GM10847 (cell line): Measurements from ENCODE around the gene SKP1.

Experiments used
- POLR2A ChIP-seq: IDR thresholded peaks from 2 replicates; pipeline ENCODE4 v1.6.1; 2011; ENCODE audit not compliant: insufficient read length; ENCODE audit errors: extremely low read depth

SKP1 gene

DNA sequence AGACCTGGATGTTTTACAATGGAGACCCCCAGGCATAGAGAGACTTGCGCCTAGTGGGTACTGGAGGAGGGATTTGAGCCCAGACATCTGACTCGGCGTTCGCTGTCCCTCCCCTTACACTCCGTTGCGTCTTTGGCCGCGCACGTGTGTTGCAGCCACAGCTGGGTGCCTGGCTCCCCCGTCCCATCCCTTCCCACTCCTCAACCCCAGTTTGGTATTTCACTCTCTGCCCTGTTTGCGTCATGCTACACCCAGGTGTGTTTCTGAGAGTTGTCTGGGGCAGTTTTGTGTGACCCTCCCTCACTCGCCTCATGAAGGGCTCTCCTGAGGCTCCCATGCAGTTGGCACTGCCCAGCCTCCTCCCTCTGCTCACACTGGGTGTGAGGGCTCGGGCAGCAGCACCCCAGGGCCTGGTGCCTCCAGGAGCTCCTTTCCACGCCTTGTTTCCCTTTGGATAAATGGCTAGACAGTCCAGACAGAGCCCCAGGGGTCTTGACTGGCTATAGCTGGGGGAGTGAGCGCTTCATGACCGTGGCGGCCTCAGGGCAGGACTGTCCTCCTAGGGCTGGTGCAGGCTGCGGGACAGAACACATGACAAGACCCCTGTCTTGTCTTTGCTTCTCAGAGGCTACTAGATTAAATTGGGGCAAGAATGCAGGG is 48.6 kb downstream of the SKP1 start:
- no peak for TF ChIP-seq POLR2A

DNA sequence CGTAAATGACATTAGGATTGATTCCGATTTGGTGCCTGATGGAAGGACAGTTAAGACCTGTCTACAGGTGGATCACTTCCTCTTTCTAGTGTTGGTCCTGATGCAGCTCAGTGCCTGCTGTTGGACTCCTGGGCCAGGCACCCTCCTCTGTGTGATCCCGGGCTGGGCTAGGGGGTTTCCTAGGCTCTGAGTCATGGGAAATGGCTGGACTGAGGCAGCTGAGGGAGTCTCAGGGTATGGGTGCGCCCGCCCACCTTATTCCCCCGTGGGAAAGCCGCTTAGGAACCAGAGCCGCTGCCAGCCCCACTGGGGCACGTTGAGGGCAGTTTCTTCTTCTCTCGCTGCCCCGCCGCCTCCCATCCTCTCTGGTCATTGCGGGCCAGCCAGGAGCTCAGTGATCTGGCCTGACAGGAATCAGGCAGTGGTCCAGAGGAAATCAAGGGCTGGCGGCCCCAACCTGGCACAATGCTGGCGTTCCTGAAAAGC is 49.3 kb downstream of the SKP1 start:
- no peak for TF ChIP-seq POLR2A

DNA sequence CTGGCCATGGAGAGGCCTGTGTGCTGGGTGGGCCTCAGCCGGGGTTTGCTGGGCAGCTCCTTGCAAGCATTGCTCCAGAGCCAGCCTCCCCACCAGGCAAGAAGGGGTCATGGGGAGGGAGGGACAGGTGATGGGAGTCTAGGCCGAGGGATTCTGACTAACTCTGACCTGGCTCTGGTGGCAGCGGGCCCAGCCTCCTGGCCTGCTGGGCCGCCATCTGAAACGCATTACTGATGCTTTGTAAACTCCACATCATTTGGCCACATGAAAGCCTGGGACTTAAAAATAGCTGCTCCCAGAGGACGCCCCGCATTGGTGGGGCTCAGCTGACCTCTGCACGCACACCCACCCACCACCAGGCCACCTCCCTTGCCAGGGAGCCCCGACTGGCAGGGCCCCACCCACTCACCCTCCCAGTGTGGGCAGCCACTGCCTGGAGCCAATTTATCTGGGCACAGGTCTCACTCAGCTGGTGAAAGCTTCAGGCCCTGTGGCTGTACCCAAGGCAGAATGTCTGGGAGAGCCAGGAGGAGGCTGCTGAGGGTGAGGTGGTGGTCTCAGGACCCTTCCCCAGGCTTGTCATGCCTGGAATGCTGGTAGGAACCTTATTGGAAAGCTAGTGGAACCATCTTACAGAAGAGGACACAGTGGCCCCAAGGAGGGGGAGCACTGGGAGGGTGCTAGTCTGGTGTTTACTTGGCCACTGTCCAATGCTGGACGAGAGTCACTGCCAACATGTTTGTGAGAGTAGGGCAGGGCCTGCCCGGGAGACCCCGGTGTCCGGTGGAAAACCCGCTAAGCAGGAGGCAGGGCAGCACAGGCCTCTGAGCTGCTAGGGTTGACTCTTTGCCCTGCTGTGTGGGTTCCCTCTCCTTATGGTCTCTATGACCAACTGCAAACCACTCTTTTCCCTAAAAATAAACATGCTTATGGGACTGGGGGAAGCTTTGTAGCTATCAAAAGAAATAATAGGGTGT is 51.4 kb downstream of the SKP1 start:
- TF ChIP-seq POLR2A: no peak

DNA sequence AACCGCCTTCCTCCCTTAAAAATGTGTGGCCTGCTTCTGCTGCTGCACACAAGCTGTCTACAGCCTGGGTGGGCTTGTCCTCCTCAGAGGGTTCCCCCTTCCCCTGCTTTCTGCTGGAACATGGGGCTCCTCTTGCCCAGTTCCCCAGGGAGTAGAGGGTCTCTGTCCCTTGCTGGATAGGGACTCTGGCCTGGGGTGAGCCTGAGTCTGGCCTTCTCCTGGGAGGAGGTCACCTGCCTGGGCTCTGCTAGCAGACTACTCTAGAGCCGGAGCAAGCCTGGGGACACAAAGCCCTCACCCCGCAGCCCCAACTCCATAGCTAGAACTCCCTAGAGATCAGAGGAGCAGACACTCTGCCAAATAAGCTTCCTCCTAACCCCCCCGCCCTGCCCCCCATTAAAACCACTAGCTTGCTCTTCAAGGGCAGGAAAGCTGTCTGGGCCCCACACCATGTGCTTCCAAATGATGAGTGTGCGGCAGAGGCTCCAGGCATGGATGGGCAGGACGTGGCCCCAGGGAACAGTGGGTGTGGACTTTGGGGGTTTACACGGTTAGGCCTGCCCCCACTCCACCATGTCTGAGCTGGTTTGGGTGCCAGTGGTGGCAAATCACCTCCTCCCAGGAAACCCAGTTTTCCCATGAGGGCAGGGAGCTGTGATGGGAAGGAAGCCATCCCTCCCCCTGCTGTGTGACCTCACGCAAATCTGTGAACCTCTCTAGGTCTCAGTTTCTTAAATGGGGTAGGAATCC is 52.3 kb downstream of the SKP1 start:
- TF ChIP-seq POLR2A: no peak

DNA sequence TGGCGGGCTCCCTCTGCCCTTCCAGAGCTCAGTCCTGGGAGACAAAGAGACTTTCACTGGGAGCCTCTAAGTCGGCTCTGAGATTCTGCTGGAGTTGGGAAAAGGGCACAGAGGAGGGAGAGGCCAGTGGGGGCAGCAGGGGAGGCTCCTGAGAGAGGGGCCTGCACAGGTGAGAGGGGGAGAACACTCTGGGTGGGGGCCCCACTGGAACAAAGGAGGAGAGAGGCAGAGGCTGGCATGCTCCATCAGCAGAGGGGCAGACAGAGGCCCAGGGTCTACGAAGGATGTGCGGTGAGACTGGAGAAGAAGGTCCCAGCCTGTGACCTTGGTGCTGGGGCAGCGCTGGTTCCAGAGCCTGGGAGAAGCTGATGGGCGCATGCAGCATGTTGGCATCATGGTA is 53.4 kb downstream of the SKP1 start:
- TF ChIP-seq POLR2A: no peak

DNA sequence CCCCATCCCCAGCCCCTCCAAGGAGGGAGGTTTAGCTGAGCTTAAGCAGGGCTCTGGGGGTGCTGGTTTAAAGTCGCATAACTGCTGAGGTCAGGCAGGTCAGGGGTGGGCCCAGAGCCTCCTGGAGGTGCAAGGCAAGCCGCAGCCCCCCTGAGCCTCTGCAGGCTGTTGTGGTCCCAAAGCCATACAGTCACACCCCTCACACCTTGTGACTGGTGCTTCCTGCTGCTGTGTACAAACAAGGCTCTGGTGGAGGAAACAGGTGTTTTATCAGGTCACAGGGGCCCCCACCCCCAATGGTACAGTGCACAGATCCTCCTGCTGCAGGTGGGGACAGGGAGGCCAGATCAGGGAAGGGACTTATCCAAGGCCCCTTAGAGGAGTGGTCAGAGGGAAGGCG is 54.2 kb downstream of the SKP1 start:
- TF ChIP-seq POLR2A: no peak

DNA sequence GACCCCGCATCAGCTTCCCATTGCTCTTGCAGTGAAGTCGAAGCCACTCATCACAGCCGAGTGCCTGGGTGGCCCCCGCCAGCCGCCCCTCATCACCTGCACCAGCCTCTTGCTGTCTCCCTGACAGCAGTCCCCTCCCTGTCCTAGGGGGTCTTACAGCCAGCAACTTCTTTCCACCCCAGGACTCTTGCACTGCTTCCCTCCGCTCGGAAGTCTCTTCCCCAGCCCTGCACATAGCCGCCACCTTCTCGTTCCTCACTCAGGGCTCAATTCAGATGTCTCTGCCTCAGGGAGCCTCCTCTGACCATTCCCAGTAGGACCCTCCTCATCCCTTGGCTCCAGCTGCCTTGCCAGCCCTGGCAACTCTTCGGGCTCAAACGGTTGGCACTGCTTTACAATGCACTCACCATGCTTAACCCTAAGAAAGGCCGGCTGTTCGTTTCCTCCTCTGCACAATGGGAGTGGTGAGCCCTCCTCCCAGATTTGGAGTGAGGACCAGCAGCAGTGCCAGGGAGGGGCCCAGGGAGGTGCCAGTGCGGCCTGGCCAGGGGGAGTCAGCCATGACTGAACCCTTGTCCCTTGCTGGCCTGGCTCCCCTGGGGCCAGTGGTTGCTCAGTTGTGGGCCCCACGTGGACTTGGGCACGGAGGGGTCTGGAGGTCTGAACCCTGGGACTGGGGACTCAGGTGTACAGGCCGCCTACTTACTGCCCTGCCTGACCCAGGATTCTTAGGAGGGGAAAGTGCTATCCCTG is 56.2 kb downstream of the SKP1 start:
- TF ChIP-seq POLR2A: no peak

DNA sequence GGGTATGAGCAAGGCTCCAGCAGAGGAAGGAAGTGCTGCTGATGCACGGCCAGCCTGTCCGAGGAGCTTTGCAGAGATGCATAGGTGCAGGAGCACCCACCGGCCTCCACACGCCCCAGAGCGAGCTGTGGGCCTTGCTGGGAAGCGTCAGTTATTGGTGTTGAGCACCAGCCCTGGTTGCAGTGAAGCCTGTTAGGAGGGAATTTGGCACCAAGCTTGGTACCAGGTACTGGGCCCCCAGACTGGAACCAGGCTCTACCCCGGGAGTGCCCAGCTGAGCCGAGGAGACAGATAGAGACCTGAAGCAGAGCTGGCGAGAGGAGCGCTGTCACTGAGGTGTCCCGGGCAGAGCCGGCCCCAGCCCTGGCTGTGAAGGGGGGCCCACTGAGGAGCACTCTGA is 57.0 kb downstream of the SKP1 start:
- no peak for TF ChIP-seq POLR2A

DNA sequence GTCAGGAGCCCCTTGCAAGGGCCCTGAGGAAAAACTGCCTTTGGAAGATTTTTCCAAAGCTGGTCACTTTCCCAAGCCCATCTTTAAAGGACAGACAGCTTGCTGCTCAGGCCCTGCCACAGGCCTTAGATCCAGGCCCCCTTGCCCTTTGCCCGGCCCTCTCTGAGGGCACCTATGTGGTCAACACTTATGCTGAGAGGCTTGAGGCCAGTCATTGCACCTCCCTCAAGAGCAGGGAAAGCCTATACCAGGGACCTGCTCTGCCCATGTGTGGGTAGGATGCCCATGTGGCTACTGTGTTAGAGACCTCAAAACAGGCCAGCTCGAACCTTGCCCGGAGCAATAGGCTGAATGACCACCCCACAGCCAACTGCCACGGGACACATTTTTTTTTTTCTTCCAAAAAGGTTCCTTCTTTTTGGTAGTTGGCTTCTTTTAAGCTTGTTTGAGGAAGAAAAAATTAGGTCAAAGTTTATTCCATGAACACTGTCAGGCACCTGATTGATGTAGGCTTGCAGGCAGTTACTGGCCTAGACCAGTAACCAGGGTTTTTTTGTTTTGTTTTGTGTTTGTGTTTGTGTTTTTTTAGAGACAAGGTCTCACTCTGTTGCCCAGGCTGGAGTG is 58.4 kb downstream of the SKP1 start:
- no peak for TF ChIP-seq POLR2A

DNA sequence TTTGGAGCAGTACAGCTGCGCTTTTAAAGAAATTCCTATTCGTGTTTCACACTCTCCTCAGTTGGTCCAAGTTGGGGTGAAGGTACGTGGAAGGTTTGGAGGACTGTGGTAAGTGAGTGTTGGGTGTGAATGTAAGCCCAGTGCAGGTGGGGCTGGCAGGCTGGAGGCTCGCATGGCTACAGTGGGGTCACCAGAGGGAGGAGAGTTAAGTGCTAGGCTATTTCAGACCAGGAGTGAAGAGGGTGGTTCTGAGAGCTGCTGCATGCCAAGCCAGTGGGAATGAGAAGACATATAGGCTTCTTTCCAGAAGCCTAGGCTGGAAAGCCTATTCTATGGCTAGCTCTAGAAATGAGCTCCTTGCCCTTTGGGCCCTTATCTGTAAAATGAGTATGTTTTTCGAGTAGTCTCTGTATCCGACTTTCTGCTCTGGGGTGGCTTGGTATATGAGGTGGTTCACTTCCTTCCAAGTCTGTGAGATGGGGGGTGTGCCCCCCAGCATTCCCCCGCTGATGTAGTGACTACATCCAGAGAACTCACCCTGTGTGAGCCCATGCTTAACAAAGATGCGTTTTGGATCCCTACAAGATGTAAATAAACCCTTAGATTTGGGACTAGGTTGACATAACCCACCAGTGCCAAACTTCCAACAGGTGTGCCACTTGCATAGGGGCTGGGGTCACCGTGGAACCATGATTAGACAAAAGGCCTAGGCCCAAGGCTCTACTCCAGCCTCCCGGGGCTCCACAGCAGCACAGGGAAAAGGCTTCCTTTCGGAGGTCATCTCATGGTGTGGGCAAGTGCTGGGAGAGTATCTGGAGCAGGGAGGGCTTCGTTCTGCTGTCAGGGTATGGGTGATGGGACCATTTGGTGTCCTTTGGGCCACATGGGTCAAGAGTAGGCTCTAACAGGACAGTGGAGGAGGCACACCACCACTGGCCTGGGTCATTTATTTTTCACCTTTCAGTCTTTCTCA is 59.7 kb downstream of the SKP1 start:
- TF ChIP-seq POLR2A: no peak

DNA sequence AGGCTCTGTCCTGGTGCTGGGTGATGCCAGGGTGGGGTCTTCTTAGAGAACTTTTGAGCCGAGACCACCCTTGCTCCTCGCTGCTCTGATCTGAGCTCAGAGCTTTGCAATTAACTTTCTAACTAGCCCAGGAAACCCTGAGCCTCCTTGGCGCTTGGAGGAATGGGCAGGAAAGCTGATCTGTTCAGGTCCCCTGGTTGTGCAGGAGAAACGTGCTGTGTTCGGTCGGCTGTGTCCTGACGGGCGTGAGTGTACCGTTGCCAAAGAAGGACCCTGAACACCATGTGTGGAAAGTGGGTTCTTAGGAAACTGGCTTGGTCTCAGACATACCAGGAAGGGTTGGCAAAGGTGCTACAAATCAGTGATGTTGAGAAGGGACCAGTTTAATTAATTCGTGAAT is 60.5 kb downstream of the SKP1 start:
- no peak for TF ChIP-seq POLR2A

DNA sequence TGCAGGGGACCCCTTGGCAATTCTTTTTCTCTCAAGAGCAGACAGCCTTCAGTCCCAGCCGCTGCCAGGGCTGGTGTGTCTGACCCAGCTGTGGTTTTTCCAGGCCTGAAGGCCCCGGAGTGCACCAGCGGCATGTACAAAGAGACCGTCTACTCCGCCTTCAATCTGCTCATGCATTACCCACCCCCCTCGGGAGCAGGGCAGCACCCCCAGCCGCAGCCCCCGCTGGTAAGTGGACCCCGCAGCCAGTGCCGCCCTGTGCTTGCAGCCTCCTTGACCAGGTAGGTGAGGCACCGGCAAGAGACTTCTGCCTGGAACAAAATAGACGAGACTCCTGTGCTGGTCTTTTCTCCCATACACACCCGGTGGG is 61.0 kb downstream of the SKP1 start:
- TF ChIP-seq POLR2A: no peak
